GM21529 (cell line): ENCODE data around the gene FOXP1.

Experiments
- ATAC-seq: cut with Tn5 transposase; IDR thresholded peaks from one replicate; pipeline ENCODE4 v1.9.1; 2021; ENCODE audit not compliant: unreplicated experiment

Gene FOXP1

GRCh38 chr3:71587958-71588357, 4.4 kb upstream of the FOXP1 start:
- ATAC-seq, result no peak

- ATAC-seq, result no peak
Measured at GRCh38 chr3:71586810-71587242, 3.3 kb upstream of the FOXP1 start.

GRCh38 chr3:71585887-71586809, 2.6 kb upstream of the FOXP1 start:
- no peak for ATAC-seq

- ATAC-seq, result no peak
Measured at GRCh38 chr3:71585131-71585530, 1.6 kb upstream of the FOXP1 start.

GRCh38 chr3:71584394-71585011, 975 bp upstream of the FOXP1 start:
- ATAC-seq, result no peak

- ATAC-seq, result peak; percentile 34
Measured at GRCh38 chr3:71582612-71583565, 639 bp downstream of the FOXP1 start.

- ATAC-seq, result no peak
Measured at GRCh38 chr3:71582036-71582611, 1.4 kb downstream of the FOXP1 start.

- no peak for ATAC-seq
Measured at GRCh38 chr3:71581457-71582035, 2.0 kb downstream of the FOXP1 start.

GRCh38 chr3:71580636-71581456, 2.7 kb downstream of the FOXP1 start:
- ATAC-seq, result no peak

- ATAC-seq, result no peak
Measured at GRCh38 chr3:71579935-71580406, 3.6 kb downstream of the FOXP1 start.

- no peak for ATAC-seq
Measured at GRCh38 chr3:71579326-71579934, 4.1 kb downstream of the FOXP1 start.

- ATAC-seq, result no peak
Measured at GRCh38 chr3:71578054-71578751, 5.3 kb downstream of the FOXP1 start.

GRCh38 chr3:71577011-71577410, 6.5 kb downstream of the FOXP1 start:
- ATAC-seq, result no peak

- no peak for ATAC-seq
Measured at GRCh38 chr3:71575433-71575832, 8.1 kb downstream of the FOXP1 start.

GRCh38 chr3:71573181-71573580, 10.3 kb downstream of the FOXP1 start:
- ATAC-seq, result no peak

GRCh38 chr3:71570546-71570945, 13.0 kb downstream of the FOXP1 start:
- ATAC-seq, result no peak

GRCh38 chr3:71568207-71568606, 15.3 kb downstream of the FOXP1 start:
- peak; percentile 41 for ATAC-seq

GRCh38 chr3:71566776-71567175, 16.8 kb downstream of the FOXP1 start:
- no peak for ATAC-seq
